Loucy (cell line): ENCODE results near the gene STXBP6.
A peak's percentile ranks its signal among the peaks of the same experiment; 100 is the strongest.

Experiments
- H2AFZ ChIP-seq: fragments of 200-600 bp; sonication (generic); 2 replicates; pipeline ENCODE4 v1.6.0; 2016; ENCODE audit warnings: antibody characterized with exemption, mild to moderate bottlenecking, low read length, moderate library complexity
- H3F3A ChIP-seq: fragments of 200-600 bp; 2 replicates; pipeline ENCODE4 v1.6.0; 2016; ENCODE audit warnings: antibody characterized with exemption, low read depth, mild to moderate bottlenecking
- H3K27me3 ChIP-seq: fragments of 200-600 bp; sonication (generic); 2 replicates; pipeline ENCODE4 v1.6.1; 2014; ENCODE audit warnings: low read length, mild to moderate bottlenecking; ENCODE audit not compliant: insufficient read depth, poor library complexity, severe bottlenecking
- H3K36me3 ChIP-seq: fragments of 200-600 bp; sonication (generic); 2 replicates; pipeline ENCODE4 v1.6.1; 2016; ENCODE audit warnings: low read length; ENCODE audit not compliant: insufficient read depth
- H3K4me1 ChIP-seq: fragments of 200-600 bp; sonication (generic); 2 replicates; pipeline ENCODE4 v1.5.1; 2014; ENCODE audit warnings: low read length, mild to moderate bottlenecking; ENCODE audit not compliant: insufficient read depth, poor library complexity, severe bottlenecking
- H3K4me2 ChIP-seq: fragments of 200-600 bp; sonication (generic); 2 replicates; pipeline ENCODE4 v1.6.0; 2014; ENCODE audit warnings: antibody characterized with exemption, low read length, low read depth, mild to moderate bottlenecking; ENCODE audit not compliant: poor library complexity, severe bottlenecking
- H3K4me3 ChIP-seq: fragments of 200-600 bp; sonication (generic); 2 replicates; pipeline ENCODE4 v1.5.1; 2014; ENCODE audit warnings: low read length, mild to moderate bottlenecking, mixed read lengths; ENCODE audit not compliant: poor library complexity, severe bottlenecking
- H3K79me2 ChIP-seq: fragments of 200-600 bp; sonication (generic); 2 replicates; pipeline ENCODE4 v1.6.1; 2014; ENCODE audit warnings: low read length; ENCODE audit not compliant: insufficient read depth
- H3K9ac ChIP-seq: fragments of 200-600 bp; sonication (generic); 2 replicates; pipeline ENCODE4 v1.6.0; 2014; ENCODE audit warnings: mild to moderate bottlenecking, low read depth, low read length, moderate library complexity; ENCODE audit not compliant: poor library complexity, severe bottlenecking
- H3K9me2 ChIP-seq: fragments of 200-600 bp; sonication (generic); replicated peaks from 2 replicates; pipeline ENCODE4 v1.6.1; 2016; ENCODE audit warnings: low read depth, low read length, mixed read lengths
- H3K9me3 ChIP-seq: fragments of 200-600 bp; sonication (generic); 2 replicates; pipeline ENCODE4 v1.6.1; 2014; ENCODE audit warnings: mild to moderate bottlenecking, antibody characterized with exemption, low read length, low read depth; ENCODE audit not compliant: insufficient read depth
- H4K20me1 ChIP-seq: fragments of 200-600 bp; sonication (generic); 2 replicates; pipeline ENCODE4 v1.6.0; 2014; ENCODE audit warnings: antibody characterized with exemption, low read length, mild to moderate bottlenecking; ENCODE audit not compliant: insufficient read depth, poor library complexity, severe bottlenecking
- CTCF ChIP-seq: fragments of 200-600 bp; sonication (generic); conservative IDR thresholded peaks from 2 replicates; pipeline ENCODE4 v1.5.1; 2014; ENCODE audit warnings: mild to moderate bottlenecking, antibody characterized with exemption, low read length
- EZH2phosphoT487 ChIP-seq: fragments of 200-600 bp; IDR thresholded peaks from 2 replicates; pipeline ENCODE4 v1.6.1; 2018; ENCODE audit warnings: antibody characterized with exemption, mild to moderate bottlenecking, moderate library complexity, borderline replicate concordance

The STXBP6 gene

GRCh38 chr14:24880689-24881088 lies 169.3 kb downstream of the STXBP6 start:
- Histone ChIP-seq H3K79me2 (no peaks in the 10 kb centered on the region), H3K27me3 (no peaks in the 10 kb centered on the region), H3K4me1 (peaks cover 15% of the 10 kb centered on the region), H2AFZ (no peak overlapping the region), H3K4me2 (no peak overlapping the region), H3K36me3 (no peaks in the 10 kb centered on the region), H4K20me1 (no peaks in the 10 kb centered on the region), H3K9me3 (no peaks in the 10 kb centered on the region), H3K9ac (no peak overlapping the region), H3F3A (no peaks in the 10 kb centered on the region), H3K9me2 (no peaks in the 10 kb centered on the region), H3K4me3 (no peak overlapping the region)
- TF ChIP-seq CTCF (no peak), EZH2phosphoT487 (no peak)

GRCh38 chr14:24879661-24880386 lies 170.1 kb downstream of the STXBP6 start:
- Histone ChIP-seq H3K4me1 (peaks cover 15% of the 10 kb centered on the region), H3F3A (no peaks in the 10 kb centered on the region), H3K9me2 (no peaks in the 10 kb centered on the region), H3K79me2 (no peaks in the 10 kb centered on the region), H2AFZ (peak overlapping the region; percentile 78), H3K4me3 (no peak overlapping the region), H3K9ac (no peak overlapping the region), H3K27me3 (no peaks in the 10 kb centered on the region), H4K20me1 (no peaks in the 10 kb centered on the region), H3K36me3 (no peaks in the 10 kb centered on the region), H3K9me3 (no peaks in the 10 kb centered on the region), H3K4me2 (no peak overlapping the region)
- no peak for TF ChIP-seq CTCF
- no peak for TF ChIP-seq EZH2phosphoT487

GRCh38 chr14:24876996-24877395 lies 173.0 kb downstream of the STXBP6 start:
- H3K4me2 ChIP-seq: no peak overlapping the region
- H3F3A ChIP-seq: no peaks in the 10 kb centered on the region
- no peak overlapping the region for H3K4me3 ChIP-seq
- H2AFZ ChIP-seq: no peak overlapping the region
- TF ChIP-seq EZH2phosphoT487 (no peak), CTCF (no peak)
- H3K4me1 ChIP-seq: peaks cover 15% of the 10 kb centered on the region
- no peak overlapping the region for H3K9ac ChIP-seq
- H3K27me3 ChIP-seq: no peaks in the 10 kb centered on the region
- H3K9me2 ChIP-seq: no peaks in the 10 kb centered on the region
- H3K79me2 ChIP-seq: no peaks in the 10 kb centered on the region
- no peaks in the 10 kb centered on the region for H3K9me3 ChIP-seq
- no peaks in the 10 kb centered on the region for H4K20me1 ChIP-seq
- H3K36me3 ChIP-seq: no peaks in the 10 kb centered on the region
